AG04449 (cell line): Measurements from ENCODE around the gene OXCT1.

Experiments used
- CTCF ChIA-PET: fragments of 350-600 bp; formaldehyde crosslinking; extraction: SDS; loops from one replicate; lab custom pipeline; 2021; ENCODE audit warnings: antibody characterized with exemption; lab: Yijun Ruan, JAX
- POLR2A ChIA-PET: fragments of 400-600, 350-600 bp; formaldehyde crosslinking; extraction: SDS; loops from one replicate; lab custom pipeline; 2020; ENCODE audit warnings: antibody characterized with exemption, inconsistent platforms; lab: Yijun Ruan, JAX
- DNase-seq: peaks from one replicate; pipeline ENCODE4 v3.0.0-alpha.2; 2010; ENCODE audit warnings: low read depth, low spot score
- H3K4me3 ChIP-seq: 2 replicates; pipeline ENCODE4 v1.5.1; 2011; ENCODE audit warnings: low read depth, mild to moderate bottlenecking, control low read depth, low read length
- TF ChIP-seq, protein P1 (sequence below): IDR thresholded peaks from one replicate; pipeline ENCODE4 v1.5.1; 2011; ENCODE audit warnings: mild to moderate bottlenecking, moderate library complexity, low read length, control low read depth, inconsistent platforms; ENCODE audit not compliant: insufficient read depth; ENCODE audit errors: missing control alignments

Gene OXCT1

DNA sequence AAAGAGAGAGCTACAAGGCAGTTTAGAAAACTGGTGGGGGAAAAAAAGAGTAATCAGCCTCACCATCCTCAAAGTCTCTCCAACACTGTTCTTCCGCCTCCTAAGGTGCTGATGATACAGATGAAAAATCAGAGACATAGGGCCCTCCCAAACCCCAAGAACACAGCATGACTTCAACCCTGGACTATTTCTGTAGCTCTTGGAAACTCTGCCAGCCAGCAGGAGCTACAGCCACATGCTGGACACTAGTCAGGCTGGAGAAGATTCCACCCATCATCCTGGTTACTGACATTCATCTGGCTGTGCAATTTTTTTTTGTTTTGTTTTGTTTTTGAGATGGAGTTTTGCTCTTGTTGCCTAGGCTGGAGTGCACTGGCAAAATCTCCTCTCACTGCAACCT, 42.4 kb downstream of the OXCT1 start:
- ChIA-PET CTCF (interaction anchor here (0.7 to 4.5 kb wide), 2 partner anchors 13 to 16 kb away, joined by 3 to 23 read pairs; no protein-coding TSS in a partner anchor), POLR2A (no interaction called here)
- no peak for DNase-seq
- TF ChIP-seq, protein P1, sequence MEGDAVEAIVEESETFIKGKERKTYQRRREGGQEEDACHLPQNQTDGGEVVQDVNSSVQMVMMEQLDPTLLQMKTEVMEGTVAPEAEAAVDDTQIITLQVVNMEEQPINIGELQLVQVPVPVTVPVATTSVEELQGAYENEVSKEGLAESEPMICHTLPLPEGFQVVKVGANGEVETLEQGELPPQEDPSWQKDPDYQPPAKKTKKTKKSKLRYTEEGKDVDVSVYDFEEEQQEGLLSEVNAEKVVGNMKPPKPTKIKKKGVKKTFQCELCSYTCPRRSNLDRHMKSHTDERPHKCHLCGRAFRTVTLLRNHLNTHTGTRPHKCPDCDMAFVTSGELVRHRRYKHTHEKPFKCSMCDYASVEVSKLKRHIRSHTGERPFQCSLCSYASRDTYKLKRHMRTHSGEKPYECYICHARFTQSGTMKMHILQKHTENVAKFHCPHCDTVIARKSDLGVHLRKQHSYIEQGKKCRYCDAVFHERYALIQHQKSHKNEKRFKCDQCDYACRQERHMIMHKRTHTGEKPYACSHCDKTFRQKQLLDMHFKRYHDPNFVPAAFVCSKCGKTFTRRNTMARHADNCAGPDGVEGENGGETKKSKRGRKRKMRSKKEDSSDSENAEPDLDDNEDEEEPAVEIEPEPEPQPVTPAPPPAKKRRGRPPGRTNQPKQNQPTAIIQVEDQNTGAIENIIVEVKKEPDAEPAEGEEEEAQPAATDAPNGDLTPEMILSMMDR = no peak
- no peak overlapping the region for H3K4me3 ChIP-seq

DNA sequence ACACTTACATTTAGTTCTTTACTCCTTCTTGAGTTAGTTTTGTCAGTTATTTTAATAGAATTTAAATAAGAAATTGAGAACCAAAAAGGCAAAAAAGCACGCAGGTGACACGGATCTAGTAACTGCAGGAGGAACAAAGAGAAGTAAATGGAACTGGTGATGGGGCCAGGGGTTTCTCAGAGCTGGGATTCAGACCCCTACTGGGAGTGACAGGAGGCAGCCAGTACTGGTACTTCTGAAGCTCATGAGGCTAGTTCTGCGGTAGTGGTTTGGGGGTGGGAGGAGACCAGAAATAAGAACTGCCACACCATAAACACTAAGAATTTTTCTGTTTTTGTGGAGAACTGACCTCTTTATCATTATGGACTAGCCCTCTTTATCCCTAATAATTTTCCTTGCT, 48.2 kb downstream of the OXCT1 start:
- H3K4me3 ChIP-seq = no peak overlapping the region
- TF ChIP-seq, protein P1 = no peak
- ChIA-PET CTCF (interaction anchor here (1.2 kb wide), 1 partner anchor 33 kb away, joined by 3 read pairs; no protein-coding TSS in a partner anchor), POLR2A (no interaction called here)
- DNase-seq = no peak

DNA sequence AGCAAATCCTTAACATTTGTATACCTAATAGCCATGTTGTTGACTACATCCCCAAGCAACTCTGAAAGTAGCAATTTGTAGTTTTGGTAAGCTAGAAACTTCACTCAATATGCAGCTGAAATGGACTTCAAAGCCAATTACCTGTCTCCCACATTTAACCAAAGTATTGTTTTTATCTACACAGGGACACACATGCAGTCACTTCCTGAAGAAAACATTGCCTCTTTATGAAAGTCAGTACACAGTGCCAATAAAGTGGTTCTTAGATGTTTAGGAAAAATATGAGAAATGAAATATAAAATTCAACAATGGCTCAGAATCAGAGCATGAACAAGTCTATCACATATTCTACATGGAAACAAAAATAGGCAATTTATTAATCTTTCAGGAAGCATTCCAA, 49.2 kb downstream of the OXCT1 start:
- CTCF ChIA-PET = no interaction called here
- POLR2A ChIA-PET = no interaction called here
- no peak for DNase-seq
- TF ChIP-seq, protein P1 = no peak
- no peak overlapping the region for H3K4me3 ChIP-seq

DNA sequence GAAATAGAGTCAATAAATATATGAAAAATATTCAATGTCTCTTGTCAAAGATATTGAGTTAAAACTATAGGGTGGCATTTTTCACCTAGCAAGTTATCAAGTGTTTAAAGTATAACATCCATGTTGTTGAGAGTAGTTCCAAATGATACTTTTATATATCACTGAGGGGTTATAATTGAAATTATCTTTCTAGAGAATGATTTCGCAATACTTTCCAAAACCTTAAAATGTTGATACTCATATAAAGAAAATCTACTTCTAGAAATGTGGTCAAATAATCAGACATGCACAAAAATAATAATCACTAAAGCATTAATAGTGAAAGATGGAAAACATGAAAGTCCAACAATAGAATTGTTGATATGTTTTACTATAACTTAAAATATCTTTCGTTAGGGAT, 50.1 kb downstream of the OXCT1 start:
- no peak for DNase-seq
- CTCF ChIA-PET = no interaction called here
- TF ChIP-seq, protein P1 = no peak
- H3K4me3 ChIP-seq = no peak overlapping the region
- POLR2A ChIA-PET = no interaction called here

DNA sequence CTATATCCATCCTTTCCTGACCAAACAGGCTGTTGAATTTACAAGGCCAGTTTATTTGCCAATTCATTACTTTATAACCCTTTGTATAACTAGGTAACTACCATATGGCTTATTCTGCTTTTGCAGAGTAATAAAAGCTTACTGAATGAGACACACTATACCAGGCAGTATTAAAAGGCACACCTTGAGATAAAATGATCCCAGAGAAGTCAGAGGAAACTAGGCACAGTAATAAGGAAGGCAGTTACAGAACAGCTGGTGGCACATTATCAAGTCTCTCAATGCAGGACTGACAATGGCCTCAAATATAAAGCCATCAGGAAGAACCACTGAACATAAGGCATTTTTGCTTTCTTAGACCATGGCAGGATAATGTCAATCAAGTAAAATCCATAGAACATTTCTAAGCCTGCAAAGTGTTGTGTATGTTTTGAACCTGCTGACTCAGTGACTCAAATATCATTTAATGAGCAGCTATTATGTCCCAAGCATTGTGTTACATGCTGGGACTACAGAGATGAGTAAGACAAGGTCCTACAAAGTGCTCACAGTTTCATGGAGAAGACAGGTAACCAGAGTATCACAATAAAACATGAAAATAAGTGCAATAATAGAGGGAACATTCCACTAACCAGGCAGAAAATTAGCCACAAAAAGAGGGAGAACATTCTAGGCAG, 52.5 kb downstream of the OXCT1 start:
- TF ChIP-seq, protein P1 = no peak
- CTCF ChIA-PET = interaction anchor here (1.4 kb wide), 1 partner anchor 25 kb away, joined by 4 read pairs; no protein-coding TSS in a partner anchor
- DNase-seq = no peak
- POLR2A ChIA-PET = interaction anchor here (0.6 kb wide), 1 partner anchor 29 kb away, joined by 3 read pairs; no protein-coding TSS in a partner anchor
- H3K4me3 ChIP-seq = no peak overlapping the region

DNA sequence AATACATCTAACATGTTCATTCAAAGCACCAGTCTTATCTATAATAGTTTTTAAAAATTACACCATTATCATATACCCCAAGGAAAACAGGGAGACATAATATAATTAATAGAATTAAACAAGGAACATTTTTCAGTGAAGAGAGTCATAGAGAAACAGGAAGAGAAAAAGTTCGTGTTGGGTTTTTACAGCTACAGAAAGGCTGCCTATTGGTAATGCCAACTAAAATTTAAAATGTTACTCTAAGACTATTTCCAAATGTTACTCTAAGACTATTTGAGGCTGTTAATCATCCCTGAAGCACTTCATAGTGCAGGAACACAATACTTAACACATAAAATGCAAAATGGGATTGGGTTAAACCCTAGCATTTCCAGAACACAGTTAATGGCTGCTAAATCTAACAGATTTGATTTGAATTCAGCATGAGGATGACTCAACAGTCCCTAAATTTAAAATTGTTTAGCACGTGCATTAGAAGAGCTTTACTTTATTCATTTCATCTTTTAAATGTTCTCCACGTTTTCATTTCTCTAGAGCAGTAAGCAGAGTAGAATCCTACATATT, 54.5 kb downstream of the OXCT1 start:
- ChIA-PET POLR2A (no interaction called here), CTCF (no interaction called here)
- no peak overlapping the region for H3K4me3 ChIP-seq
- no peak for DNase-seq
- TF ChIP-seq, protein P1 = no peak
